ENCODE results near the gene NARS2.

GRCh38 chr11:78425399-78426070 is 149.1 kb downstream of the NARS2 start:
- TF ChIP-seq YY1 (IDR thresholded peaks at IDR 0.05; ENCODE audit: insufficient read depth, insufficient read length) (no peak), SUZ12 (IDR thresholded peaks at IDR 0.05; ENCODE audit: extremely low read depth, insufficient read depth, insufficient read length) (no peak)

Data from NT2/D1 (cell line).